Progenitor cell of endocrine pancreas (in vitro differentiated cells): ENCODE data around the gene NCKIPSD. TPM values are rescaled to one million over a fixed set of nuclear protein-coding genes. Genes with fewer than 3 reads are reported as not detected.

Experiments
- DNase-seq: peaks from one replicate; pipeline ENCODE4 v3.0.0; 2021; ENCODE audit warnings: low spot score; ENCODE audit not compliant: unreplicated experiment
- H3K27ac Mint-ChIP-seq: 2 replicates; pipeline ENCODE4 v1.8.0; 2021; ENCODE audit warnings: mild to moderate bottlenecking, moderate library complexity, mixed read lengths
- H3K27me3 Mint-ChIP-seq: 2 replicates; pipeline ENCODE4 v1.8.0; 2021; ENCODE audit warnings: mixed read lengths
- H3K36me3 Mint-ChIP-seq: 2 replicates; pipeline ENCODE4 v1.8.0; 2022; ENCODE audit warnings: mixed read lengths; ENCODE audit not compliant: insufficient read depth
- H3K4me1 Mint-ChIP-seq: 2 replicates; pipeline ENCODE4 v1.8.0; 2021; ENCODE audit warnings: low read depth, mixed read lengths
- H3K4me3 Mint-ChIP-seq: 2 replicates; pipeline ENCODE4 v1.8.0; 2021; ENCODE audit warnings: low read depth, mild to moderate bottlenecking, moderate library complexity, mixed read lengths
- H3K9me3 Mint-ChIP-seq: 2 replicates; pipeline ENCODE4 v1.8.0; 2021; ENCODE audit warnings: low read depth, mixed read lengths
- total RNA-seq: library from RNA; stranded (reverse); gene quantifications from 2 replicates; pipeline ENCODE4 v1.2.1, GENCODE V29; 2021
- TF ChIP-seq, protein P1 (sequence below): fragments of 200-600 bp; sonication (generic); IDR thresholded peaks from one replicate; pipeline ENCODE4 v1.5.0; 2021; ENCODE audit warnings: antibody characterized with exemption, mild to moderate bottlenecking; ENCODE audit not compliant: unreplicated experiment

Gene NCKIPSD
- total RNA-seq, 1 donor from 2014 or later, result 32.0 TPM

GRCh38 chr3:48662753-48663488, 22.8 kb downstream of the NCKIPSD start, which contains the start of gene CELSR3:
Gene CELSR3, minus strand, starts transcription at chr3:48662886. Its CDS starts 252 bp downstream, at chr3:48662634.
- Mint-ChIP-seq H3K4me1 (peaks cover 8% of the 10 kb centered on the region), H3K4me3 (peak within 1 kb of the TSS; percentile 96), H3K27ac (peak within 1 kb of the TSS; percentile 99), H3K27me3 (peaks cover 3% of the 10 kb centered on the region), H3K36me3 (peaks cover 8% of the 10 kb centered on the region), H3K9me3 (no peaks in the 10 kb centered on the region)
- DNase-seq, result peak; percentile 69
- TF ChIP-seq, protein P1, sequence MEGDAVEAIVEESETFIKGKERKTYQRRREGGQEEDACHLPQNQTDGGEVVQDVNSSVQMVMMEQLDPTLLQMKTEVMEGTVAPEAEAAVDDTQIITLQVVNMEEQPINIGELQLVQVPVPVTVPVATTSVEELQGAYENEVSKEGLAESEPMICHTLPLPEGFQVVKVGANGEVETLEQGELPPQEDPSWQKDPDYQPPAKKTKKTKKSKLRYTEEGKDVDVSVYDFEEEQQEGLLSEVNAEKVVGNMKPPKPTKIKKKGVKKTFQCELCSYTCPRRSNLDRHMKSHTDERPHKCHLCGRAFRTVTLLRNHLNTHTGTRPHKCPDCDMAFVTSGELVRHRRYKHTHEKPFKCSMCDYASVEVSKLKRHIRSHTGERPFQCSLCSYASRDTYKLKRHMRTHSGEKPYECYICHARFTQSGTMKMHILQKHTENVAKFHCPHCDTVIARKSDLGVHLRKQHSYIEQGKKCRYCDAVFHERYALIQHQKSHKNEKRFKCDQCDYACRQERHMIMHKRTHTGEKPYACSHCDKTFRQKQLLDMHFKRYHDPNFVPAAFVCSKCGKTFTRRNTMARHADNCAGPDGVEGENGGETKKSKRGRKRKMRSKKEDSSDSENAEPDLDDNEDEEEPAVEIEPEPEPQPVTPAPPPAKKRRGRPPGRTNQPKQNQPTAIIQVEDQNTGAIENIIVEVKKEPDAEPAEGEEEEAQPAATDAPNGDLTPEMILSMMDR, result no peak

GRCh38 chr3:48662145-48662752, 23.5 kb downstream of the NCKIPSD start:
- peaks cover 8% of the 10 kb centered on the region for H3K36me3 Mint-ChIP-seq
- peak overlapping the region; percentile 66 for H3K4me3 Mint-ChIP-seq
- H3K4me1 Mint-ChIP-seq, result peaks cover 8% of the 10 kb centered on the region
- TF ChIP-seq, protein P1, result no peak
- DNase-seq, result no peak
- H3K9me3 Mint-ChIP-seq, result no peaks in the 10 kb centered on the region
- no peak overlapping the region for H3K27ac Mint-ChIP-seq
- H3K27me3 Mint-ChIP-seq, result peaks cover 3% of the 10 kb centered on the region

- peaks cover 8% of the 10 kb centered on the region for H3K36me3 Mint-ChIP-seq
- H3K9me3 Mint-ChIP-seq, result no peaks in the 10 kb centered on the region
- H3K27me3 Mint-ChIP-seq, result peaks cover 3% of the 10 kb centered on the region
Measured at GRCh38 chr3:48661501-48662144, 24.1 kb downstream of the NCKIPSD start.

DNA sequence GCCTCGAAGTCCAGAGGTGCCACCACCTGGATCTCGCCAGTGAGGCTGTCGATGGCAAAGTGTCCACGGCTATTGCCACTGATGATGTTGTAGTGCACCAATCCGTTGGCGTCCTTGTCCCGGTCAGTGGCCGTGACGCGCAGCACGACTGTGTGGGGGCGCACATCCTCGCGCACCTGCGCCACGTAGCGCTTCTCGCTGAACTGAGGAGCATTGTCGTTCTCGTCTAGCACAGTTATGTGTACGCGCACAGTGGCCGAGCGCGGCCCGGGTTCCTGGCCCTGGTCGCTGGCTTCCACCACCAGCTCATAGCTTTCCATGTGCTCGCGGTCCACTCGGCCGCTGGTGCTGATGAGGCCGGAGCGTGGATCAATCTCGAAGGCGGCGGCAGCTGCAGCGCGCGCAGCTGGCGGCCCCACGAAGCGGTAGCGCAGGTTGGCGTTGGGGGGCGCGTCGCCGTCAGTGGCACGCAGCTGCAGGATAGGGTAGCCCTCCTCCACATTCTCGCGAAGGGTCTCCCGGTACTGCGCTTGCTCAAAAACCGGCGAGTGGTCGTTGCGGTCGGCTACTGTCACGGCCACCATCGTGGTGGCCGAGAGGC, 24.8 kb downstream of the NCKIPSD start:
- Mint-ChIP-seq H3K27ac (no peak overlapping the region), H3K27me3 (peaks cover 3% of the 10 kb centered on the region), H3K9me3 (no peaks in the 10 kb centered on the region), H3K4me1 (peaks cover 8% of the 10 kb centered on the region), H3K4me3 (peak overlapping the region; percentile 29), H3K36me3 (peaks cover 8% of the 10 kb centered on the region)
- TF ChIP-seq, protein P1, result no peak
- no peak for DNase-seq

More at GRCh38 chr3:48661501-48662144, 24.1 kb downstream of the NCKIPSD start:
- Mint-ChIP-seq H3K4me3 (peak overlapping the region; percentile 66), H3K27ac (peak overlapping the region; percentile 37), H3K4me1 (peaks cover 8% of the 10 kb centered on the region)
- TF ChIP-seq, protein P1, result no peak
- peak; percentile 72 for DNase-seq

- Mint-ChIP-seq H3K9me3 (no peaks in the 10 kb centered on the region), H3K27ac (no peak overlapping the region), H3K4me3 (peak overlapping the region; percentile 40), H3K27me3 (peaks cover 3% of the 10 kb centered on the region), H3K36me3 (peaks cover 7% of the 10 kb centered on the region), H3K4me1 (no peaks in the 10 kb centered on the region)
- DNase-seq, result no peak
- TF ChIP-seq, protein P1, result no peak
Measured at GRCh38 chr3:48656841-48657281, 28.9 kb downstream of the NCKIPSD start.
